Measurements from ENCODE around the gene FAM209B.
"Not testable (repeated sequence)": the region's sequence is repeated elsewhere in the genome, so short reads cannot be mapped to it uniquely, and the experiment has no call there.

FAM209B gene, protein sequence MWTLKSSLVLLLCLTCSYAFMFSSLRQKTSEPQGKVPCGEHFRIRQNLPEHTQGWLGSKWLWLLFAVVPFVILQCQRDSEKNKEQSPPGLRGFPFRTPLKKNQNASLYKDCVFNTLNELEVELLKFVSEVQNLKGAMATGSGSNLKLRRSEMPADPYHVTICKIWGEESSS

GRCh38 chr20:56532946-56533345, at the start of gene FAM209B:
Gene FAM209B (plus strand): TSS chr20:56533246. CDS start chr20:56533342, 96 bp downstream.
- not testable (repeated sequence) for DNase-seq

DNA sequence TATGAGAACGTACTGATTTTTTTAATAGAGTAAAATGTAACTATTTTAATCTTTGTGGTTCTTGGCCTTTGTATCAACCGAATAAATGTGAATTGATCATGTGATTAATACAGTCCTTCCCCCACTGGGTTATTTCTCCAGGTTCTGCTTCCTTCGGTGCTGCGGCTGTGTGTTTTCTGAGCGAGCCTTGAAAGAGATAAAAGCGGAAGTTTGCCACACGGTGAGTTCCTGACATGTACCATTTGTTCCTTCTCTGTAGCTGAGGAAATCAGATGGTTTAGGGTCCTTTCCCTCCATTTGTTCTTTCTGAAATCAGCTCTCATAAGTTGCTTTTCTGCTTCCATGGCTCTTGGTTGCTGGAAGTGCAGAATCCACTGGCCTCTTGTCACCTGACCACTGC, 49.1 kb upstream of the FAM209B start:
- no peak for DNase-seq

- no peak for DNase-seq
These were observed 45.8 kb upstream of the FAM209B start for GRCh38 chr20:56487216-56487615.

GRCh38 chr20:56488566-56488965, 44.5 kb upstream of the FAM209B start:
- DNase-seq: no peak

GRCh38 chr20:56501116-56501515, 31.9 kb upstream of the FAM209B start:
- no peak for DNase-seq

GRCh38 chr20:56503916-56504315, 29.1 kb upstream of the FAM209B start:
- no peak for DNase-seq

GRCh38 chr20:56504373-56505005, 28.6 kb upstream of the FAM209B start:
- no peak for DNase-seq

DNA sequence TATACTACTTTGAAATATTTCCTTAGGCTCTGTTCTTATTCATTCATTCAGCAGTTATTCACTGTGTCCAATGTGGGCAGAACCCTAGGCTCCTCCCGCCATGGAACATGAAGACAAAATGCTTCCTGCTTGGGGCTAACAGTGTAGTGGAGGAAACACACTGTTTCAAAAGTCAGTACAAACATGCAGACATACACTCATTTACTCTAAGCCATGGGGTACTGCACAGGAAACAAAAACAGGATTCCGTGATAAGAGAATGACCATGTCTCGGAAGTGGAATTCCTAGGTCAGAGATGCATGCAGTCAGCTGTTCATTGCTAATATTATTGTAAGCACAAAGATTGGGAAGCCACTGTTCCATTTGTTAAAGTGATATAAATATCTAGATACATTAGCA, 26.9 kb upstream of the FAM209B start:
- DNase-seq: no peak

GRCh38 chr20:56511926-56512325, 21.1 kb upstream of the FAM209B start:
- DNase-seq: no peak

GRCh38 chr20:56513161-56514150, 19.6 kb upstream of the FAM209B start:
- no peak for DNase-seq

GRCh38 chr20:56516631-56517030, 16.4 kb upstream of the FAM209B start:
- no peak for DNase-seq

DNA sequence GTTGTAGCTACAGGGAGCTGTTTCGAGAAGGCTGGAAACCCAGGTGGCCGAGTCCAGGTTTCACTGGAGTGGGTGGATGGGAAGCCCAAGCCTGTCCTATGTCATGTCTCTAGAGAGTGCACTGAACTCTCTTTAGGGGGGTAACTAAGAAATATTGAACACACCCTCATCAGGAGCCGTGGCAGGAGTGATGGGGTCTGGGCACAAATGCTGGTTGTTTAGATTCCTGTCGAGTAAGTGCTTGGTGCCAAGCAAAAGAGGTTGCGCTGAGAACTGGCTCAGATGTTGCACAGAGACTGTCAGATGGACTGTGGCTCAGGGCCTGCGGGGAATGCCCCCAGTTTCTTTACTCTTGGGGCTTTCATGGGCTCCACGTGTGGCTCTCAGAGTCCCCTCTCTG, 15.8 kb upstream of the FAM209B start:
- DNase-seq: no peak

GRCh38 chr20:56517641-56518040, 15.4 kb upstream of the FAM209B start:
- no peak for DNase-seq

- DNase-seq: no peak
These were observed 14.9 kb upstream of the FAM209B start for GRCh38 chr20:56518126-56518525.

DNA sequence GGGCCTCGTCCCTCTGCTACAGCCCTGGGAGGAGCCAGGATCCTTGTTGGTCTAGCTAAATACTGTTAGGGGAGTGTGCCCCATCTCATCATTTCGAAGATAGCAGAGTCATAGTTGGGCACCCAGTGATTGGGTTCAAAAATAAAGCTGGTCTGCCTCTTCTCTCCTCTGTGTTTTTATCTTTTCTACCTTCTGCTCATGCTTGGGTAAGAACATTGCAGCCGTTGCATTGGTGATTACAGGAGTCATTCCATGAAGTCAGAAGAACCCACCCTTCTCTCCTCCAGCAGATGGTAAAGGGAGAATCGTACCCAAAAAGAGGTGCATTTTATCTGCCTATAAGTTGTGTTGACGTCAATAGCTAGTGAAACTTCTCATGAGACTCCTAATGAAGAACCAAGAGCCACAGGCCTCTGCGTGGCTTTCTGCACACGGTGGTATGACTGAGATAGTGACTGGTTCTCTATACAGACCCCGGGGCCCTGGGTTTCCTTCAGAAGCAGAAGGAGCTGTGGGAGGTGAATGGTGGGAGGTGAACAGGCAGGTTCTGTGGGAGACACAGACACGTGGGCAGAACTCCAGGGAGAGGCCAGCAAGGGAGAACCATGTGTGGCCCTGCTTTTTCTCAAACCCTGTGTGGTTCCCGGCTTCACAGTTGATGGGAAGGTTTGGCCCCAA, 14.2 kb upstream of the FAM209B start:
- no peak for DNase-seq

DNA sequence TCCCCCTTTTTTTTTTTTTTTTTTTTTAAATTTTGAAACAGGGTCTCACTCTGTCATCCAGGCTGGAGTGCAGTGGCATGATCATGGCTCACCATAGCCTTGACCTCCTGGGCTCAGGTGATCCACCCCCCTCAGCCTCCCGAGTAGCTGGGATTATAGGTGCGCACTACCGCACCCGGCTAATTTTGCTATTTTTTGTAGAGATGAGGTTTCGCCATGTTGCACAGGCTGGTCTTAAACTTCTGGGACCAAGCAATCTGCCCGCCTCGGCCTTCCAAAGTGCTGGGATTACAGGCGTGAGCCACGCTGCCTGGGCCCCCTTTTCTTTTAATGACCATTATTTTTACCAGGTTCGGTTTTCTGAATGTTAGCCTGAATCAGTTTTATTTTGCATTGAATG, 13.5 kb upstream of the FAM209B start:
- DNase-seq: no peak

- DNase-seq: no peak
These were observed 12.9 kb upstream of the FAM209B start for GRCh38 chr20:56520180-56520579.

DNA sequence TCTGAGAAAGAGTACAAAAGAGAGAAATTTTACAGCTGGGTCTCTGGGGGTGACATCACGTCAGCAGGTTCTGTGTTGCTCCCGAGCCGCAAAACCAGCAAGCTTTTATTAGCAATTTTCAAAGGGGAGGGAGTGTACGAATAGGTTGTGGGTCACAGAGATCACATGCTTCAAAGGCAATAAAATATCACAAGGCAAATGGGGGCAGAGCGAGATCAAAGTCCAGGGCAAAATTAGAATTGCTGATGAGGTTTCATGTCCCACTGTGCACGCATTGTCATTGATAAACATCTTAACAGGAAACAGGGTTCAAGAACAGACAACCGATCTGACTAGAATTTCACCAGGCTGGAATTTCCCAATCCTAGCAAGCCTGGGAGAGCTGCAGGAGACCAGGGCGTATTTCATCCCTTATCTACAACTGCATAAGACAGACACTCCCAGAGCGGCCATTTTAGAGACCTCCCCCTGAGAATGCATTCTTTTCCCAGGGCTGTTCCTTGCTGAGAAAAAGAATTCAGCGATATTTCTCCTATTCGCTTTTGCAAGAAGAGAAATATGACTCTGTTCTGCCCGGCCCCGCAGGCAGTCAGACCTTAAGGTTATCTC, 12.2 kb upstream of the FAM209B start:
- DNase-seq: not testable (repeated sequence)

DNA sequence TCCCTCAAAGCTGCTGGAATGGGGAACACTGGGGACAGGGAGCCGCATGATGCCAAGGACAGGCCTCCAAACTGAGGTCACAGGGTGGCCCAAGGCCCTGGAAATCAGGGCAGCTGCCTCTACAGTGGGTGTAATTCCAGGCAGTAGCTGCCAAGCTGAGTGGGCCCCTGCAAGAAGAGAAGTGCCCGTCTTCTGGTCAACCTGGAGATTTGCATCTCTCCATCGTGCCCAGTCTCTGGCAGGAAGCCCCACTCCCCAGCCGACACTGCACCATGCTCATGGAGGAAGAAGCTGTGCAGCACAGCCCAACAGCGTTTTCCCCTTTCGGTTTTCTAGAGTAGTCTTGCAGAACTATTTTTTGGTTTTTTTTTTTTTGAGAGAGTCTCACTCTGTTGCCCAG, 10.7 kb upstream of the FAM209B start:
- no peak for DNase-seq

DNA sequence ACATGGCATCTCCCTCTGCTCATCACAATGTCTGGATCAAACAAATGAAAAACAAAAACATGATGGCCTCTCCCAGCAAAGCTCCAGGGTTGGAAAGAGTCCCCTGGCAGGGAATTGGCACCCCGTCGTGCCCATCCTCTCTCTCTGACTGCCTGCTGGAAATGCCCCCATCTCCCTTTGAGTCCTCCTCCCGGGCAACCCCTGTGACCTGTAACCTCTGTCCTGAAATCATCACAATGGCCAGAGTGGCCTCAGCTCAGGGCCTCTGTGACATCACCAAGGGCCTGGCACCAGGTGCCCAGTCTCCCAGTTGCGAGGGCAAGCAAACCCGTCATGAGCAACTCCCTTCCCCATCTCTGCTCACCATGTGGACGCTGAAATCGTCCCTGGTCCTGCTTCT, 8.6 kb upstream of the FAM209B start, which contains the start of gene FAM209A:
TSS of gene FAM209A (plus strand) at position 301 of the 400 bp plus-strand sequence. CDS start at position 366, 65 bp downstream.
- DNase-seq: not testable (repeated sequence)

GRCh38 chr20:56527521-56527920, 5.5 kb upstream of the FAM209B start:
- no peak for DNase-seq

GRCh38 chr20:56537997-56538396, 5.0 kb downstream of the FAM209B start:
- no peak for DNase-seq

GRCh38 chr20:56540415-56540814, 7.4 kb downstream of the FAM209B start:
- no peak for DNase-seq

Measured in GOT3 (cell line).